ENCODE data around the gene B3GNT4.
"Not testable (repeated sequence)": the region's sequence is repeated elsewhere in the genome, so short reads cannot be mapped to it uniquely, and the experiment has no call there.

Gene B3GNT4

GRCh38 chr12:122203301-122204166, at the start of gene B3GNT4:
Gene B3GNT4, plus strand, starts transcription at chr12:122203709. Its CDS starts 910 bp downstream, at chr12:122204619.
- peak in 1 of 2 experiments; percentile 73 for DNase-seq

- DNase-seq: no peak
Measured at GRCh38 chr12:122155705-122156104, 47.8 kb upstream of the B3GNT4 start.

- DNase-seq: no peak
Measured at GRCh38 chr12:122158700-122159285, 44.7 kb upstream of the B3GNT4 start.

- DNase-seq: no peak
Measured at GRCh38 chr12:122159882-122160281, 43.6 kb upstream of the B3GNT4 start.

GRCh38 chr12:122160761-122161160, 42.7 kb upstream of the B3GNT4 start:
- DNase-seq: no peak

- DNase-seq: no peak
Measured at GRCh38 chr12:122161682-122162081, 41.8 kb upstream of the B3GNT4 start.

- no peak for DNase-seq
Measured at GRCh38 chr12:122162976-122163375, 40.5 kb upstream of the B3GNT4 start.

- DNase-seq: no peak
Measured at GRCh38 chr12:122166422-122167349, 36.8 kb upstream of the B3GNT4 start.

- DNase-seq: no peak
Measured at GRCh38 chr12:122167356-122167925, 36.1 kb upstream of the B3GNT4 start.

GRCh38 chr12:122168492-122168891, 35.0 kb upstream of the B3GNT4 start:
- no peak for DNase-seq

GRCh38 chr12:122171399-122171798, 32.1 kb upstream of the B3GNT4 start:
- DNase-seq: no peak

- no peak for DNase-seq
Measured at GRCh38 chr12:122172262-122172939, 31.1 kb upstream of the B3GNT4 start.

GRCh38 chr12:122174155-122174845, 29.2 kb upstream of the B3GNT4 start, which contains the start of gene IL31:
Gene IL31, minus strand, starts transcription at chr12:122174221. Its CDS starts 49 bp downstream, at chr12:122174172.
- no peak for DNase-seq

GRCh38 chr12:122176473-122176872, 27.0 kb upstream of the B3GNT4 start:
- not testable (repeated sequence) for DNase-seq

GRCh38 chr12:122182887-122183587, 20.5 kb upstream of the B3GNT4 start, which contains the start of gene LRRC43:
Gene LRRC43, plus strand, starts transcription at chr12:122183123. Its CDS starts 22 bp downstream, at chr12:122183145.
- DNase-seq: no peak

GRCh38 chr12:122183588-122183940, 19.9 kb upstream of the B3GNT4 start:
- DNase-seq: no peak

- DNase-seq: no peak
Measured at GRCh38 chr12:122184517-122184916, 19.0 kb upstream of the B3GNT4 start.

- DNase-seq: no peak
Measured at GRCh38 chr12:122185079-122185478, 18.4 kb upstream of the B3GNT4 start.

- no peak for DNase-seq
Measured at GRCh38 chr12:122185494-122186082, 17.9 kb upstream of the B3GNT4 start.

GRCh38 chr12:122187466-122187865, 16.0 kb upstream of the B3GNT4 start:
- no peak for DNase-seq
